Upper lobe of right lung (tissue), 1 donor: ENCODE measurements around the gene HJV. TPM values are rescaled to one million over a fixed set of nuclear protein-coding genes. Genes with fewer than 3 reads are reported as not detected.

ENCODE experiments used
- ATAC-seq: fragments of 200-7000 bp; cut with Tn5 transposase; one replicate; pipeline ENCODE4 v1.9.1; 2020; ENCODE audit warnings: mild to moderate bottlenecking, moderate library complexity
- DNase-seq: peaks from one replicate; pipeline ENCODE4 v3.0.0-alpha.2; 2020
- H3K27ac ChIP-seq: fragments of 200-600 bp; one replicate; pipeline ENCODE4 v1.8.0; 2022
- H3K27me3 ChIP-seq: fragments of 200-600 bp; one replicate; pipeline ENCODE4 v1.8.0; 2022; ENCODE audit warnings: mild to moderate bottlenecking
- H3K36me3 ChIP-seq: fragments of 200-600 bp; one replicate; pipeline ENCODE4 v1.8.0; 2022
- H3K4me1 ChIP-seq: fragments of 200-600 bp; one replicate; pipeline ENCODE4 v1.8.0; 2022
- H3K4me3 ChIP-seq: fragments of 200-600 bp; one replicate; pipeline ENCODE4 v1.8.0; 2022; ENCODE audit warnings: mild to moderate bottlenecking
- H3K9me3 ChIP-seq: fragments of 200-600 bp; one replicate; pipeline ENCODE4 v1.8.0; 2022
- CTCF ChIP-seq: fragments of 200-600 bp; IDR thresholded peaks from one replicate; pipeline ENCODE4 v1.8.0; 2022; ENCODE audit warnings: antibody characterized with exemption
- intact Hi-C: fragments of 100-400 bp; cut with DNase I; formaldehyde crosslinking; loops from one replicate; pipeline ENCODE4 v1.11.0; 2022
- total RNA-seq: library from RNA; stranded (reverse); fragmentation: NEBNext Ultra II Directional; extraction: Animal tissue kit (Norgen Biotek cat#: 25700); gene quantifications from one replicate; pipeline ENCODE4 v1.2.1, GENCODE V29; 2021
- donor health status: DM: no; HTN: yes; CAD: no; lungs with severe emphysema.

HJV gene
- total RNA-seq, 1 donor from 2014 or later, result not detected

DNA sequence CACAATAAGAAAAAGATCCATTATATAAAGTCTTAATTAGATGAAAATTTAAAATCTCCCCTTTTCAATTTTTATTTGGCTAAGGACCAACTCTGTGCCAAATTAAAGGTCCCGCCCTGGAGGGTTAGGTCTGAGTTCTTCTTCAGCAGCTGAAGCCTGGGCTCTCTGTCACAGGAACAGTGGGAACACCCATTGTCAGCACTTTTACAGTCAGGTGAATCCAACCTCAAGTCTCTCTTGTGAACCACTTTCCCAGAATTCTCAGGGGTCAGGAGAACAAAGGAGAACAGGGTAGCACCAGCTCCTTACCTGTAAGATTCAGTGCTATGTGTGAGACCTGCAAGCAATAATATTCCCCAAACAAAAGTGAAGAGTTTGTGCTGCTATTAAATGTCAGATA, 25.1 kb upstream of the HJV start:
- intact Hi-C loops, result no loop called here
- Histone ChIP-seq H3K9me3 (no peaks in the 10 kb centered on the region), H3K27ac (no peak overlapping the region), H3K4me3 (no peak overlapping the region), H3K36me3 (no peaks in the 10 kb centered on the region), H3K27me3 (no peaks in the 10 kb centered on the region), H3K4me1 (no peaks in the 10 kb centered on the region)
- DNase-seq (no peak), ATAC-seq (no peak)
- no peak for TF ChIP-seq CTCF

DNA sequence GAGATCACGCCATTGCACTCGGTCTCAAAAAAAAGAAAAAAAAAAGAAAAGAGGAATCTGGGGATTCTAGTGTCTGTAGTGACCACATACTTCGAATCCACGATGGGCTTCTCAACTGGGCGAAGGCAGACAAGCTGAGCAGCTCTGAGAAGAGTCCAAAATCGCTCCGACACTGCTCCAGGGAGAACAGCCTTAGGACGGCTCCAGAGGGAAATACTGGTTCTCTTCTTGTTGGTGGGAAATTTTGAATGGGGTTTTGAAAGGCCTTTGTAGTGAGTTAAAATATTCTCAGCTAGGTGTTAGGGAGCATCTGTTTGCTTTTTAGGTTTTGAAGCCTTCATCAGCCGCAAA, 18.3 kb upstream of the HJV start:
- no peak for TF ChIP-seq CTCF
- Histone ChIP-seq H3K4me1 (no peaks in the 10 kb centered on the region), H3K27me3 (no peaks in the 10 kb centered on the region), H3K27ac (peak overlapping the region; percentile 90), H3K4me3 (peak overlapping the region; percentile 77), H3K36me3 (no peaks in the 10 kb centered on the region), H3K9me3 (no peaks in the 10 kb centered on the region)
- ATAC-seq, result no peak
- intact Hi-C loops, result no loop called here
- no peak for DNase-seq

GRCh38 chr1:146036965-146037646, 15.6 kb upstream of the HJV start:
- no peak for TF ChIP-seq CTCF
- Histone ChIP-seq H3K9me3 (no peaks in the 10 kb centered on the region), H3K36me3 (no peaks in the 10 kb centered on the region), H3K27me3 (no peaks in the 10 kb centered on the region), H3K27ac (peak overlapping the region; percentile 90), H3K4me3 (peak overlapping the region; percentile 77), H3K4me1 (no peaks in the 10 kb centered on the region)
- ATAC-seq, result peak; percentile 71
- peak; percentile 85 for DNase-seq
- intact Hi-C loops, result no loop called here

GRCh38 chr1:146036241-146036964, 14.9 kb upstream of the HJV start:
- Histone ChIP-seq H3K36me3 (no peaks in the 10 kb centered on the region), H3K9me3 (no peaks in the 10 kb centered on the region), H3K27me3 (no peaks in the 10 kb centered on the region), H3K27ac (peak overlapping the region; percentile 24), H3K4me1 (no peaks in the 10 kb centered on the region), H3K4me3 (peak overlapping the region; percentile 77)
- DNase-seq (no peak), ATAC-seq (no peak)
- intact Hi-C loops, result no loop called here
- no peak for TF ChIP-seq CTCF

- Histone ChIP-seq H3K36me3 (no peaks in the 10 kb centered on the region), H3K9me3 (no peaks in the 10 kb centered on the region), H3K4me1 (no peaks in the 10 kb centered on the region), H3K27ac (peak overlapping the region; percentile 44), H3K27me3 (no peaks in the 10 kb centered on the region), H3K4me3 (peak overlapping the region; percentile 77)
- intact Hi-C loops, result no loop called here
- DNase-seq, result no peak
- ATAC-seq, result no peak
- TF ChIP-seq CTCF, result no peak
Observed at GRCh38 chr1:146035048-146035423, 13.5 kb upstream of the HJV start.
